SU-DHL-6 (cell line): ENCODE results near the gene C1QTNF6.
A peak's percentile ranks its signal among the peaks of the same experiment; 100 is the strongest.

Experiments
- CTCF ChIP-seq: fragments of 200-600 bp; sonication (generic); IDR thresholded peaks from one replicate; pipeline ENCODE4 v1.5.1; 2017; ENCODE audit warnings: antibody characterized with exemption, mild to moderate bottlenecking, low read length, moderate library complexity; ENCODE audit not compliant: insufficient read depth, poor library complexity, severe bottlenecking
- EZH2phosphoT487 ChIP-seq: fragments of 200-600 bp; sonication (generic), shearing (Covaris generic); conservative IDR thresholded peaks from 2 replicates; pipeline ENCODE4 v1.6.1; 2018; ENCODE audit warnings: mild to moderate bottlenecking, antibody characterized with exemption, low read length, moderate library complexity, mixed read lengths

GRCh38 chr22:37198258-37199102 lies 10.4 kb upstream of the C1QTNF6 start:
- TF ChIP-seq CTCF (peak; percentile 84), EZH2phosphoT487 (no peak)
